ENCODE data around the gene OSBPL10.

The OSBPL10 gene

GRCh38 chr3:31952205-31952604, 28.9 kb downstream of the OSBPL10 start:
- Histone ChIP-seq H3K9ac (no peak overlapping the region), H2AFZ (no peak overlapping the region), H3K79me2 (no peaks in the 10 kb centered on the region), H3K4me2 (ENCODE audit: low read length) (no peak overlapping the region), H3K27ac (no peak overlapping the region), H3K9me3 (ENCODE audit: control insufficient read depth, low read length) (no peaks in the 10 kb centered on the region), H3K27me3 (ENCODE audit: control insufficient read depth, insufficient read depth, low read length) (no peaks in the 10 kb centered on the region), H3K4me3 (ENCODE audit: low read depth, low read length) (no peak overlapping the region), H3K36me3 (ENCODE audit: control insufficient read depth, insufficient read depth, low read length) (no peaks in the 10 kb centered on the region), H3K4me1 (no peaks in the 10 kb centered on the region)
- TF ChIP-seq CTCF (IDR thresholded peaks at IDR 0.05): no peak

GRCh38 chr3:31948280-31948679, 32.8 kb downstream of the OSBPL10 start:
- no peaks in the 10 kb centered on the region for H3K36me3 ChIP-seq (ENCODE audit: control insufficient read depth, insufficient read depth, low read length)
- H3K9ac ChIP-seq: no peak overlapping the region
- no peak overlapping the region for H3K4me3 ChIP-seq (ENCODE audit: low read depth, low read length)
- H3K9me3 ChIP-seq (ENCODE audit: control insufficient read depth, low read length): no peaks in the 10 kb centered on the region
- H3K79me2 ChIP-seq: no peaks in the 10 kb centered on the region
- no peak overlapping the region for H2AFZ ChIP-seq
- H3K27me3 ChIP-seq (ENCODE audit: control insufficient read depth, insufficient read depth, low read length): no peaks in the 10 kb centered on the region
- H3K4me2 ChIP-seq (ENCODE audit: low read length): no peak overlapping the region
- H3K27ac ChIP-seq: no peak overlapping the region
- no peaks in the 10 kb centered on the region for H3K4me1 ChIP-seq
- no peak for TF ChIP-seq CTCF (IDR thresholded peaks at IDR 0.05)

GRCh38 chr3:31947671-31948091, 33.4 kb downstream of the OSBPL10 start:
- no peak overlapping the region for H2AFZ ChIP-seq
- no peaks in the 10 kb centered on the region for H3K36me3 ChIP-seq (ENCODE audit: control insufficient read depth, insufficient read depth, low read length)
- H3K4me3 ChIP-seq (ENCODE audit: low read depth, low read length): no peak overlapping the region
- H3K27ac ChIP-seq: no peak overlapping the region
- H3K9ac ChIP-seq: no peak overlapping the region
- no peak for TF ChIP-seq CTCF (IDR thresholded peaks at IDR 0.05)
- no peaks in the 10 kb centered on the region for H3K27me3 ChIP-seq (ENCODE audit: control insufficient read depth, insufficient read depth, low read length)
- no peak overlapping the region for H3K4me2 ChIP-seq (ENCODE audit: low read length)
- no peaks in the 10 kb centered on the region for H3K79me2 ChIP-seq
- no peaks in the 10 kb centered on the region for H3K9me3 ChIP-seq (ENCODE audit: control insufficient read depth, low read length)
- H3K4me1 ChIP-seq: no peaks in the 10 kb centered on the region

- no peak overlapping the region for H3K4me3 ChIP-seq (ENCODE audit: low read depth, low read length)
- no peaks in the 10 kb centered on the region for H3K4me1 ChIP-seq
- no peak overlapping the region for H2AFZ ChIP-seq
- H3K9ac ChIP-seq: no peak overlapping the region
- H3K4me2 ChIP-seq (ENCODE audit: low read length): no peak overlapping the region
- H3K27ac ChIP-seq: no peak overlapping the region
- H3K27me3 ChIP-seq (ENCODE audit: control insufficient read depth, insufficient read depth, low read length): no peaks in the 10 kb centered on the region
- TF ChIP-seq CTCF (IDR thresholded peaks at IDR 0.05): no peak
- no peaks in the 10 kb centered on the region for H3K9me3 ChIP-seq (ENCODE audit: control insufficient read depth, low read length)
- no peaks in the 10 kb centered on the region for H3K79me2 ChIP-seq
- H3K36me3 ChIP-seq (ENCODE audit: control insufficient read depth, insufficient read depth, low read length): no peaks in the 10 kb centered on the region
These were observed 33.9 kb downstream of the OSBPL10 start for GRCh38 chr3:31947162-31947561.

GRCh38 chr3:31946484-31947081, 34.5 kb downstream of the OSBPL10 start:
- H3K4me3 ChIP-seq (ENCODE audit: low read depth, low read length): no peak overlapping the region

More at GRCh38 chr3:31946484-31947081, 34.5 kb downstream of the OSBPL10 start:
- no peak overlapping the region for H3K27ac ChIP-seq
- no peaks in the 10 kb centered on the region for H3K36me3 ChIP-seq (ENCODE audit: control insufficient read depth, insufficient read depth, low read length)
- H3K9me3 ChIP-seq (ENCODE audit: control insufficient read depth, low read length): no peaks in the 10 kb centered on the region
- no peaks in the 10 kb centered on the region for H3K27me3 ChIP-seq (ENCODE audit: control insufficient read depth, insufficient read depth, low read length)
- no peaks in the 10 kb centered on the region for H3K4me1 ChIP-seq
- no peak overlapping the region for H3K4me2 ChIP-seq (ENCODE audit: low read length)
- no peaks in the 10 kb centered on the region for H3K79me2 ChIP-seq
- no peak for TF ChIP-seq CTCF (IDR thresholded peaks at IDR 0.05)
- H3K9ac ChIP-seq: no peak overlapping the region
- no peak overlapping the region for H2AFZ ChIP-seq

All from parathyroid adenoma (tissue), 2 donors.